HL-60 (cell line): Measurements from ENCODE around the gene CACNA1H.

Source experiments
- GABPA ChIP-seq: IDR thresholded peaks from 2 replicates; pipeline ENCODE4 v1.6.1; 2012; ENCODE audit warnings: low read depth
- POLR2AphosphoS5 ChIP-seq: IDR thresholded peaks from 2 replicates; pipeline ENCODE4 v1.6.1; 2012; ENCODE audit warnings: low read depth
- TF ChIP-seq, protein P1 (sequence below): IDR thresholded peaks from one replicate; pipeline ENCODE4 v1.5.1; 2011; ENCODE audit warnings: low read length, control low read depth, inconsistent platforms; ENCODE audit not compliant: insufficient read depth
- TF ChIP-seq, protein P2 (sequence below): IDR thresholded peaks from 2 replicates; pipeline ENCODE4 v1.6.1; 2012; ENCODE audit warnings: low read depth; ENCODE audit not compliant: insufficient replicate concordance

DNA sequence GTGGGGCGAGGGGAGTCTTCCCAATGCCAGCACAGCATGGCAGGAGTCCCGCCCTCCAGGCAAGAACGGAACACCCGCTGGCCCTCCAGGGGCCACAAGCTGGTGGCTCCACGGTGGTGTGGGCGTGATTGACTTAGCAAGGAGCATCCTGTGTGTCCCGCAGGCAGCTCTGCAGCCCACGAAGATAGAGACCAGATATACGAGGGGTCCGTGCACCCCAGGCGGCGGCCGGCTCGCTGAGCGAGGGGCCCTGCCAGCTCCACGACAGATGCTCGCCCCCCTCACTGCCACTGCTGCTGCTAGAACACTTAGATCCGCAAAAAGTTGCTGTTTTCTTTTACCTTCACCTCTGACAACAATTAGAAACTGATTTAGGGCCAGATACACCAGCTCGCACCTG is 10.0 kb upstream of the CACNA1H start:
- TF ChIP-seq, protein P1, sequence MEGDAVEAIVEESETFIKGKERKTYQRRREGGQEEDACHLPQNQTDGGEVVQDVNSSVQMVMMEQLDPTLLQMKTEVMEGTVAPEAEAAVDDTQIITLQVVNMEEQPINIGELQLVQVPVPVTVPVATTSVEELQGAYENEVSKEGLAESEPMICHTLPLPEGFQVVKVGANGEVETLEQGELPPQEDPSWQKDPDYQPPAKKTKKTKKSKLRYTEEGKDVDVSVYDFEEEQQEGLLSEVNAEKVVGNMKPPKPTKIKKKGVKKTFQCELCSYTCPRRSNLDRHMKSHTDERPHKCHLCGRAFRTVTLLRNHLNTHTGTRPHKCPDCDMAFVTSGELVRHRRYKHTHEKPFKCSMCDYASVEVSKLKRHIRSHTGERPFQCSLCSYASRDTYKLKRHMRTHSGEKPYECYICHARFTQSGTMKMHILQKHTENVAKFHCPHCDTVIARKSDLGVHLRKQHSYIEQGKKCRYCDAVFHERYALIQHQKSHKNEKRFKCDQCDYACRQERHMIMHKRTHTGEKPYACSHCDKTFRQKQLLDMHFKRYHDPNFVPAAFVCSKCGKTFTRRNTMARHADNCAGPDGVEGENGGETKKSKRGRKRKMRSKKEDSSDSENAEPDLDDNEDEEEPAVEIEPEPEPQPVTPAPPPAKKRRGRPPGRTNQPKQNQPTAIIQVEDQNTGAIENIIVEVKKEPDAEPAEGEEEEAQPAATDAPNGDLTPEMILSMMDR, result no peak
- TF ChIP-seq GABPA (no peak), POLR2AphosphoS5 (no peak)
- TF ChIP-seq, protein P2, sequence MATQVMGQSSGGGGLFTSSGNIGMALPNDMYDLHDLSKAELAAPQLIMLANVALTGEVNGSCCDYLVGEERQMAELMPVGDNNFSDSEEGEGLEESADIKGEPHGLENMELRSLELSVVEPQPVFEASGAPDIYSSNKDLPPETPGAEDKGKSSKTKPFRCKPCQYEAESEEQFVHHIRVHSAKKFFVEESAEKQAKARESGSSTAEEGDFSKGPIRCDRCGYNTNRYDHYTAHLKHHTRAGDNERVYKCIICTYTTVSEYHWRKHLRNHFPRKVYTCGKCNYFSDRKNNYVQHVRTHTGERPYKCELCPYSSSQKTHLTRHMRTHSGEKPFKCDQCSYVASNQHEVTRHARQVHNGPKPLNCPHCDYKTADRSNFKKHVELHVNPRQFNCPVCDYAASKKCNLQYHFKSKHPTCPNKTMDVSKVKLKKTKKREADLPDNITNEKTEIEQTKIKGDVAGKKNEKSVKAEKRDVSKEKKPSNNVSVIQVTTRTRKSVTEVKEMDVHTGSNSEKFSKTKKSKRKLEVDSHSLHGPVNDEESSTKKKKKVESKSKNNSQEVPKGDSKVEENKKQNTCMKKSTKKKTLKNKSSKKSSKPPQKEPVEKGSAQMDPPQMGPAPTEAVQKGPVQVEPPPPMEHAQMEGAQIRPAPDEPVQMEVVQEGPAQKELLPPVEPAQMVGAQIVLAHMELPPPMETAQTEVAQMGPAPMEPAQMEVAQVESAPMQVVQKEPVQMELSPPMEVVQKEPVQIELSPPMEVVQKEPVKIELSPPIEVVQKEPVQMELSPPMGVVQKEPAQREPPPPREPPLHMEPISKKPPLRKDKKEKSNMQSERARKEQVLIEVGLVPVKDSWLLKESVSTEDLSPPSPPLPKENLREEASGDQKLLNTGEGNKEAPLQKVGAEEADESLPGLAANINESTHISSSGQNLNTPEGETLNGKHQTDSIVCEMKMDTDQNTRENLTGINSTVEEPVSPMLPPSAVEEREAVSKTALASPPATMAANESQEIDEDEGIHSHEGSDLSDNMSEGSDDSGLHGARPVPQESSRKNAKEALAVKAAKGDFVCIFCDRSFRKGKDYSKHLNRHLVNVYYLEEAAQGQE, result no peak
